ENCODE data around the gene DOK3. TPM values are rescaled to one million over a fixed set of nuclear protein-coding genes. Genes with fewer than 3 reads are reported as not detected.

The DOK3 gene
- total RNA-seq, 1 experiment from 2014 or later: 14.5 TPM

DNA sequence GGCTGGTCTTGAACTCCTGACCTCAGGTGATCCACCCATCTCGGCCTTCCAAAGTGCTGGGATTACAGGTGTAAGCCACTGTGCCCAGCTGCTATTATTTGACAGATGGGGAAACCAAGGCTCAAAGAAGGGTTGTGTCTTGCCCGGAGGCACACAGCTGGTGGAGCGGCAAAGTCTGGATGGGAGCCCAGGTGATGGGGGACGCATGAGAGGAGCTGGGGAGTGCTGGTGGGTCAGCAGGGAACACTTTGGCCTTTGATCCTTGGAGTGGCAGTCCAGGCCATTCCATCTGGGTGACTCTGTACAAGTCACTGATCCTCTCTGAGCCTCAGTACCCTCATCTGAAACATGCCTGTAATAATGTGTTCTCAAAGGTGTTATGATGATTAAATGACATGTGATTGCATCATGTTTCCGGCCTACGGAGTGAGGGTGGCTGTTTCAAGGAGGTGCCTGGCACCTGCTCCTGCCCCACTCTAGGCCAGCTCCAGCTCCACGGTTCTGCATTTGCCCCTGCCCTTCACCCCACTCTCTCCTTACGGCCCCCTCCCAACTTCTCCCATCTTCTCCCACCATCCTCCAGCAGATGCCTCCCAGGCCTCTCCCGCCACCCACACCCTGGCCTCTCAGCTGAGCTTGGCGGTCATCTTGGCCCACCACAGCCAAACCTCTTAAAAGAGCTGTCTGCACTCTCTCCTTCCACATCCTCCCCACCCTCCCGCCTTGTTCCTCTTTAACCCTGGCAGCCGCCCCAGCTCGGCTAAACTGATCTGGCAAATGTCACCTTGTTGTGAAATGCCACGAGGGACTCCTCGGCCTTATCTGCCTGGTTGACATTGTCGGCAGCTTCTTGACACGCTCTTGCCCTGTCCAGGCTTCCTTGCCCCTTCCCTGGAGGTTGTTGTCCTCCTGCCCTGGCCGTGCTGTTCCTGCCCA, 30.6 kb downstream of the DOK3 start:
- BruUV-seq (replicated peaks): no TSS peak
- CTCF ChIA-PET: interaction anchor here (0.7 to 1.7 kb wide), 2 partner anchors 15 to 17 kb away, joined by 3 read pairs; no protein-coding TSS in a partner anchor
- no peak overlapping the region for H3K4me3 Mint-ChIP-seq (ENCODE audit: low read depth, unreplicated experiment)
- intact Hi-C loops (cut with micrococcal nuclease; ENCODE audit: unreplicated experiment): no loop called here
- no peak for DNase-seq
- H3K27ac Mint-ChIP-seq (ENCODE audit: unreplicated experiment): peak overlapping the region; percentile 73
- no peak for TF ChIP-seq CTCF (IDR thresholded peaks at IDR 0.05; ENCODE audit: unreplicated experiment)
- peaks cover 87% of the 10 kb centered on the region for H3K36me3 Mint-ChIP-seq (ENCODE audit: insufficient read depth, unreplicated experiment)
- H3K9me3 Mint-ChIP-seq (ENCODE audit: low read depth, unreplicated experiment): no peaks in the 10 kb centered on the region
- H3K27me3 Mint-ChIP-seq (ENCODE audit: unreplicated experiment): no peaks in the 10 kb centered on the region
- peaks cover 28% of the 10 kb centered on the region for H3K4me1 Mint-ChIP-seq (ENCODE audit: low read depth, unreplicated experiment)

GRCh38 chr5:177477701-177478477, 31.7 kb downstream of the DOK3 start:
- no peak for TF ChIP-seq CTCF (IDR thresholded peaks at IDR 0.05; ENCODE audit: unreplicated experiment)
- CTCF ChIA-PET: interaction anchor here (0.6 to 1.9 kb wide), 6 partner anchors 16 to 446 kb away, joined by 3 to 8 read pairs (median 3); no protein-coding TSS in a partner anchor
- no TSS peak for BruUV-seq (replicated peaks)
- Mint-ChIP-seq H3K4me1 (ENCODE audit: low read depth, unreplicated experiment) (peaks cover 25% of the 10 kb centered on the region), H3K36me3 (ENCODE audit: insufficient read depth, unreplicated experiment) (peaks cover 85% of the 10 kb centered on the region), H3K27me3 (ENCODE audit: unreplicated experiment) (no peaks in the 10 kb centered on the region), H3K4me3 (ENCODE audit: low read depth, unreplicated experiment) (no peak overlapping the region), H3K27ac (ENCODE audit: unreplicated experiment) (peak overlapping the region; percentile 73), H3K9me3 (ENCODE audit: low read depth, unreplicated experiment) (no peaks in the 10 kb centered on the region)
- DNase-seq: no peak
- intact Hi-C loops (cut with micrococcal nuclease; ENCODE audit: unreplicated experiment): no loop called here

- DNase-seq: no peak
- CTCF ChIA-PET: interaction anchor here (1.9 kb wide), 1 partner anchor 19 kb away, joined by 6 read pairs; no protein-coding TSS in a partner anchor
- BruUV-seq (replicated peaks): no TSS peak
- Mint-ChIP-seq H3K4me3 (ENCODE audit: low read depth, unreplicated experiment) (no peak overlapping the region), H3K9me3 (ENCODE audit: low read depth, unreplicated experiment) (no peaks in the 10 kb centered on the region), H3K36me3 (ENCODE audit: insufficient read depth, unreplicated experiment) (peaks cover 85% of the 10 kb centered on the region), H3K4me1 (ENCODE audit: low read depth, unreplicated experiment) (peaks cover 25% of the 10 kb centered on the region), H3K27me3 (ENCODE audit: unreplicated experiment) (no peaks in the 10 kb centered on the region), H3K27ac (ENCODE audit: unreplicated experiment) (peak overlapping the region; percentile 32)
- no peak for TF ChIP-seq CTCF (IDR thresholded peaks at IDR 0.05; ENCODE audit: unreplicated experiment)
- intact Hi-C loops (cut with micrococcal nuclease; ENCODE audit: unreplicated experiment): no loop called here
Measured at GRCh38 chr5:177476531-177477233, 32.9 kb downstream of the DOK3 start.
